H1 (cell line): ENCODE measurements around the gene FOXL1. TPM values are rescaled to one million over a fixed set of nuclear protein-coding genes. Genes with fewer than 3 reads are reported as not detected.

Experiments
- KDM1A ChIP-seq: fragments of 200-600, 300-600 bp; sonication (generic); IDR thresholded peaks from 2 replicates; pipeline ENCODE4 v1.7.1; 2016; ENCODE audit warnings: mild to moderate bottlenecking, low read length, borderline replicate concordance
- polyA plus RNA-seq, 7 experiments: library from polyadenylated mRNA; depleted of rRNA in 3 of 7; stranded (reverse) in 5 of 7; unstranded in 2 of 7; fragments of >200 nt in 5 of 7; fragments of 200-250 nt in 2 of 7; gene quantifications; 1 replicate in 5 of 7; 2 replicates in 1 of 7; 4 replicates in 1 of 7; pipeline versions ENCODE4 v1.2.1 to v1.2.3, GENCODE V29; 2011 to 2013; ENCODE audit warnings: missing spikeins in 2 of 7, mixed read lengths in 2 of 7
- total RNA-seq: library from RNA; stranded (reverse); fragmentation: NEBNext Ultra II Directional; extraction: Animal tissue kit (Norgen Biotek cat#: 25700); gene quantifications from 2 replicates; pipeline ENCODE4 v1.2.1, GENCODE V29; 2021
- TF ChIP-seq, protein P1 (sequence below): fragments of 300-600 bp; sonication (generic); IDR thresholded peaks from 2 replicates; pipeline ENCODE4 v1.7.1; 2012; ENCODE audit warnings: low read length, moderate library complexity, mild to moderate bottlenecking, inconsistent platforms; ENCODE audit not compliant: insufficient replicate concordance

The FOXL1 gene
- total and polyA plus RNA-seq, 2 of the 8 experiments (the other 6 are each of a cell fraction or from before 2014, with no cell fraction given): 0.03 TPM; not detected in 1

DNA sequence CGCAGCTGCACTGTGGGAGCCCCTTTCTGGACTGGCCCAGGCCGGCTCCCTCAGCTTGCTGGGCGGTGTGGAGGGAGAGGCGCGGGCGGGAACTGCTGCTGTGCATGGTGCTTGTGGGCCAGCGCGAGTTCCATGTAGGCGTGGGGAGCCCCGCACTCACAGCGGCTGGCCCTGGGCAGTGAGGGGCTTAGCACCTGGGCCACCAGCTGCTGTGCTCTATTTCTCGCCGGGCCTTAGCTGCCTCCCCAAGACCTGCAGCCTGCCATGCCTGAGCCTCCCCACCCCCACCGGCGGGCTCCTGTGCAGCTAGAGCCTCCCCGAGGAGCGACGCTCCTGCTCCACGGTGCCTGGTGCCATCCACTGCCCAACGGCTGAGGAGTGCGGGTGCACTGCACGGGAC is 25.0 kb upstream of the FOXL1 start (continued):
- TF ChIP-seq, protein P1, sequence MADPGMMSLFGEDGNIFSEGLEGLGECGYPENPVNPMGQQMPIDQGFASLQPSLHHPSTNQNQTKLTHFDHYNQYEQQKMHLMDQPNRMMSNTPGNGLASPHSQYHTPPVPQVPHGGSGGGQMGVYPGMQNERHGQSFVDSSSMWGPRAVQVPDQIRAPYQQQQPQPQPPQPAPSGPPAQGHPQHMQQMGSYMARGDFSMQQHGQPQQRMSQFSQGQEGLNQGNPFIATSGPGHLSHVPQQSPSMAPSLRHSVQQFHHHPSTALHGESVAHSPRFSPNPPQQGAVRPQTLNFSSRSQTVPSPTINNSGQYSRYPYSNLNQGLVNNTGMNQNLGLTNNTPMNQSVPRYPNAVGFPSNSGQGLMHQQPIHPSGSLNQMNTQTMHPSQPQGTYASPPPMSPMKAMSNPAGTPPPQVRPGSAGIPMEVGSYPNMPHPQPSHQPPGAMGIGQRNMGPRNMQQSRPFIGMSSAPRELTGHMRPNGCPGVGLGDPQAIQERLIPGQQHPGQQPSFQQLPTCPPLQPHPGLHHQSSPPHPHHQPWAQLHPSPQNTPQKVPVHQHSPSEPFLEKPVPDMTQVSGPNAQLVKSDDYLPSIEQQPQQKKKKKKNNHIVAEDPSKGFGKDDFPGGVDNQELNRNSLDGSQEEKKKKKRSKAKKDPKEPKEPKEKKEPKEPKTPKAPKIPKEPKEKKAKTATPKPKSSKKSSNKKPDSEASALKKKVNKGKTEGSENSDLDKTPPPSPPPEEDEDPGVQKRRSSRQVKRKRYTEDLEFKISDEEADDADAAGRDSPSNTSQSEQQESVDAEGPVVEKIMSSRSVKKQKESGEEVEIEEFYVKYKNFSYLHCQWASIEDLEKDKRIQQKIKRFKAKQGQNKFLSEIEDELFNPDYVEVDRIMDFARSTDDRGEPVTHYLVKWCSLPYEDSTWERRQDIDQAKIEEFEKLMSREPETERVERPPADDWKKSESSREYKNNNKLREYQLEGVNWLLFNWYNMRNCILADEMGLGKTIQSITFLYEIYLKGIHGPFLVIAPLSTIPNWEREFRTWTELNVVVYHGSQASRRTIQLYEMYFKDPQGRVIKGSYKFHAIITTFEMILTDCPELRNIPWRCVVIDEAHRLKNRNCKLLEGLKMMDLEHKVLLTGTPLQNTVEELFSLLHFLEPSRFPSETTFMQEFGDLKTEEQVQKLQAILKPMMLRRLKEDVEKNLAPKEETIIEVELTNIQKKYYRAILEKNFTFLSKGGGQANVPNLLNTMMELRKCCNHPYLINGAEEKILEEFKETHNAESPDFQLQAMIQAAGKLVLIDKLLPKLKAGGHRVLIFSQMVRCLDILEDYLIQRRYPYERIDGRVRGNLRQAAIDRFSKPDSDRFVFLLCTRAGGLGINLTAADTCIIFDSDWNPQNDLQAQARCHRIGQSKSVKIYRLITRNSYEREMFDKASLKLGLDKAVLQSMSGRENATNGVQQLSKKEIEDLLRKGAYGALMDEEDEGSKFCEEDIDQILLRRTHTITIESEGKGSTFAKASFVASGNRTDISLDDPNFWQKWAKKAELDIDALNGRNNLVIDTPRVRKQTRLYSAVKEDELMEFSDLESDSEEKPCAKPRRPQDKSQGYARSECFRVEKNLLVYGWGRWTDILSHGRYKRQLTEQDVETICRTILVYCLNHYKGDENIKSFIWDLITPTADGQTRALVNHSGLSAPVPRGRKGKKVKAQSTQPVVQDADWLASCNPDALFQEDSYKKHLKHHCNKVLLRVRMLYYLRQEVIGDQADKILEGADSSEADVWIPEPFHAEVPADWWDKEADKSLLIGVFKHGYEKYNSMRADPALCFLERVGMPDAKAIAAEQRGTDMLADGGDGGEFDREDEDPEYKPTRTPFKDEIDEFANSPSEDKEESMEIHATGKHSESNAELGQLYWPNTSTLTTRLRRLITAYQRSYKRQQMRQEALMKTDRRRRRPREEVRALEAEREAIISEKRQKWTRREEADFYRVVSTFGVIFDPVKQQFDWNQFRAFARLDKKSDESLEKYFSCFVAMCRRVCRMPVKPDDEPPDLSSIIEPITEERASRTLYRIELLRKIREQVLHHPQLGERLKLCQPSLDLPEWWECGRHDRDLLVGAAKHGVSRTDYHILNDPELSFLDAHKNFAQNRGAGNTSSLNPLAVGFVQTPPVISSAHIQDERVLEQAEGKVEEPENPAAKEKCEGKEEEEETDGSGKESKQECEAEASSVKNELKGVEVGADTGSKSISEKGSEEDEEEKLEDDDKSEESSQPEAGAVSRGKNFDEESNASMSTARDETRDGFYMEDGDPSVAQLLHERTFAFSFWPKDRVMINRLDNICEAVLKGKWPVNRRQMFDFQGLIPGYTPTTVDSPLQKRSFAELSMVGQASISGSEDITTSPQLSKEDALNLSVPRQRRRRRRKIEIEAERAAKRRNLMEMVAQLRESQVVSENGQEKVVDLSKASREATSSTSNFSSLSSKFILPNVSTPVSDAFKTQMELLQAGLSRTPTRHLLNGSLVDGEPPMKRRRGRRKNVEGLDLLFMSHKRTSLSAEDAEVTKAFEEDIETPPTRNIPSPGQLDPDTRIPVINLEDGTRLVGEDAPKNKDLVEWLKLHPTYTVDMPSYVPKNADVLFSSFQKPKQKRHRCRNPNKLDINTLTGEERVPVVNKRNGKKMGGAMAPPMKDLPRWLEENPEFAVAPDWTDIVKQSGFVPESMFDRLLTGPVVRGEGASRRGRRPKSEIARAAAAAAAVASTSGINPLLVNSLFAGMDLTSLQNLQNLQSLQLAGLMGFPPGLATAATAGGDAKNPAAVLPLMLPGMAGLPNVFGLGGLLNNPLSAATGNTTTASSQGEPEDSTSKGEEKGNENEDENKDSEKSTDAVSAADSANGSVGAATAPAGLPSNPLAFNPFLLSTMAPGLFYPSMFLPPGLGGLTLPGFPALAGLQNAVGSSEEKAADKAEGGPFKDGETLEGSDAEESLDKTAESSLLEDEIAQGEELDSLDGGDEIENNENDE: no peak
- no peak for TF ChIP-seq KDM1A
